Activated naive CD4-positive, alpha-beta T cell treated with Interleukin-2 at 50 U/mL for 16 hours (primary cell): Measurements from ENCODE around the gene DGUOK.
A peak's percentile ranks its signal among the peaks of the same experiment; 100 is the strongest.

Experiments
- DNase-seq: peaks from one replicate; pipeline ENCODE4 v3.0.0-alpha.2; 2020

DGUOK gene

DNA sequence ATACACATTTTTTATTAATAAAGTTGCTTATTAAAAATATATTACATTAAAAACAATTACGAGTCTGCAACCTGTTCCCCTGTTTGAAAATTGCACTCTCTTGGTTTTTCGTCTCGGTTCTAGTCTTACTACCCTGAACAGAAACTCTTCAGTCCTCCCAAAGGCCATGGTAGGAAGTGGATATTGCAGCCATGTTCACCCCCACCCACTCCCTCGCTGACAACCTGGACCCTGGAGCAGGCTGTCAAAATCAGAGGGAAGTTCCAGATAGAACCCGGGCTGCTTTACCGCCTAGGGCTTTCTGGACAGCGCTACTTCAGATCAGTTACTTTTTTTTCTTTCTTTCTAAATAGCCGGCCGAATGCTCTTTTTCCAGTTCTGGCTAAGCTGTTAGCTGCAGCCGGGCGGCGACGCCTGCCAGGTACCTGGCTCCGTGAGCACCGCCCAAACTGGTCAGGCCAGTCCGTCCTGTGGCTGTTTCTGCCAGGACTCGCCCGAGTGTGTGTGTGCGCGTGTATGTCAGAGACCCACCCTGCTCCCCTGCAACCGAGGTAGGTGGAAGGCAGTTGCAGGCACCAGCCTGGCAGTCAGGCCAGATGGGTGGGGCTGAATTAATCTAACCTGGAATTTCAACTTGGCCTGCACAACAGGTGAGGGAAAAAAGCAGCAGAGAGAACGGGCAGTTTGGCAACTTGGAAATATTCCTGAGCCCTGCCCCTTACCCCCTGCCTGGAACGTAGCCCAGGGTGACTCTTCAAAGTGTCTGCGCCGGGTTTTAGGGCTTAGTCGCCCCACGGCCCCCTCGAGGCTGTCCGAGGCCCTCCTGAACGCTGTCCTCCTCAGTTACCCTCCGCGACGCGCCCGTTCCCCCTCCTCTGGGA is 56.9 kb downstream of the DGUOK start:
- no peak for DNase-seq

DNA sequence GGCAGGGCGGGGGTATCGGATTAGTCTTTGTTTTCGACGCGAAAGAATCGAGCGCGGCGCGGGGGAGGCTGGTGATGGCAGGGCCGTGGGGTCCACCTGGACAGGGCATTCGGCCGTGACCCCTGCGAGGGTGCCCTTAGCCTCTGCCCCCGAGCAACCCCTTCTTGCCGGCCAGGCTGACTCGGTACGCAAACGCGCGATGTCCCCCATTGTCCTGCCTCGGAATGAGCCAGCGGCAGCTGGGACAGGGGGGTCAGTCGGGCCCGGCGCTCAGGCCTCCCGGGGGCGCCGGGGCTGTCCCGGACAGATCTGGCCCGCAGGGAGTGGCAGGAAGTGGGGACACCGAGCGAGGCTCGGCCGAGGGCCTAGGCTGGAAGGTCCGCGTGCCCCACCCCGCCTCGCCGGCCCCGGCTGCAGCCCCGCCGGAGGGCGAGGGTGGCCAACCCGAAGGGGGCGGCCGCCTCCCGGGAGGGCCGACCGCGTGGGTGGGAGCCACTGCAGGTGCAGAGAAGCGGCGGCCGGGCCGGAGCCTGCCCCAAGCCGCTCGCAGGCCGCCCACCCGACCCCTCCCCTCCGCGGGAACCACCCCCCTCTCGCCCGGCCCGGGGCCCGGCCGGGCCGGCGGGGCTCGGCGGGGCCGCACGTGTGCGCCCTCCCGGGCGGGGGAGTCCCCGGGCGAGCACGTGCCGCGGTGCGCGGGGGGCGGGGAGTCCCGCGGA is 57.7 kb downstream of the DGUOK start, which contains the start of gene TET3:
Gene TET3 (plus strand): TSS at position 708 of the 719 bp plus-strand sequence. CDS start 1,494 bp downstream, outside the sequence.
- DNase-seq: peak; percentile 73

DNA sequence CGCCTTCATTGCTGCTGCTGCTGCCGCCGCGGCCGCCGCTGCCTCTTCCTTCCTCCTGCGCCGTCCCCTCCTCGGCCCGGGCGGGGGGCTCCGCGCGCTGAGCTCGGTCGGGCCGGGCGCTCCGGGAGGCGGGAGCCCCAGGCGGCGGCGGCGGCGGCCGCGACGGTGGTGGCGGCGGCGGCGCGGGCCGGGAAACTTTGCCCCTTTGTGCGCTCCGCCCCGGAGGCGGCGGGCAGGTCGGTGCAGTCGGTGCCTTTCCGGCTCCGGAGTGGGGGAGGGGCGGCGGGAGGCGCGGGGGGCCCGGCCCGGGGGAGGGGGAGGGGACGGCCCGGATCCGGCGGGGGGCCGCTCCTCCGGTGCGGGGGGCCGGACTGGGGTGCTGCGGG is 58.2 kb downstream of the DGUOK start:
- DNase-seq: peak; percentile 69

DNA sequence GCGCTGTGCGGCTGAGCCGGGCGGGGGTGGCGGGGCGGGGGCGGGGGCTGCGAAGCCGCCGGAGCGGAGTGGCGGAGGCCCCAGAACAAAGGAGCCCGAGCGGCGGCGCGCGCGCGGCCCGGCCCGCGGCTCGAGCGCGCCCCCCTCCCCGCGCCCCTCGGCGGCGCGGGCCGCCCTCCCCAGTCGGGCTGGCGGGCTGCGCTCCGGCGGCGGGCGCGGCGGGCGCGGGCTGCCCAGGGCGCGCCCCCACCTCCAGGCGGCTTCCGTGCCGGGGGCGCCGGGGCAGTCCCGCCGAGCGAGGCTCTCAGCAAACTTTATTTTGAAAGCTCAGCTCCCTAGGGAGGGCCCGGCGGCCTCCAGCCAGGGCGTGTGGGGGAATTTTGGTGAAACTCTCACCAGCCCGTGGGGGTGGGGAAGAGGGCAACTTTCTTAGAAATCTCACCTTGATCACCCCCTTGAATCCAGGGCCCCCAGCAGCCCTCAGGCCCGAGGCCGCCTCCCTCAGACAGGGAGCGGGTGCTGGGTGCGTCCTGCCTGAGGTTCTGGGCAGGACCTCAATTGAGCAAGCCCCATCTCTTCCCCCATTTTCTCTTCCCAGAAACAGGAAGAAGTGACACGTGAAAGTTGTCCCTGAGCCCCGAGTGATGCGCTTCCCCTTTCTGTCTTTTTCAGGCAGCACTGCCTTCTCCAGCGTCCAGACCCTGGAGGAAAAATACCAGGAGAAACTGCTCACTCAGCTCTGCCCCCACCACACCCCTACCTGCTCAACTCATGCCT is 58.8 kb downstream of the DGUOK start:
- peak; percentile 73 for DNase-seq

DNA sequence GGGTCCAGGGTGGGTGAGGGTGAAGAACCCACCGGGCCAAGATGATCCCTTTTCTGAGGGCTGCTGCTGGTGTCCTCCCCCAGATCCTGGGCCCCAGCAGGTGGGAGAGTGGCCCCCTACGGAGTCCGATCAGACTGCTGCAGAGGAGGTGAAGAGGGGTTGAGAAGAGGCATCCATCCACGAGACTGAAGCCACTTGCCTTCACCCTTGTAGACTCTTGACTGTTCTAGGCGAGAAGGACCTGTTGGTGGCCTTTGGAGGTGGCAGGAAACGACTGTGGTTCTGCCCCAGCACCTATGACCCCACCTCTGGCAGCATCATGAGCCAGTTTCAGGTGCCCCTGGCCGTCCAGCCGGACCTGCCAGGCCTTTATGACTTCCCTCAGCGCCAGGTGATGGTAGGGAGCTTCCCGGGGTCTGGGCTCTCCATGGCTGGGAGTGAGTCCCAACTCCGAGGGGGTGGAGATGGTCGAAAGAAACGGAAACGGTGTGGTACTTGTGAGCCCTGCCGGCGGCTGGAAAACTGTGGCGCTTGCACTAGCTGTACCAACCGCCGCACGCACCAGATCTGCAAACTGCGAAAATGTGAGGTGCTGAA is 59.5 kb downstream of the DGUOK start:
- DNase-seq: peak; percentile 47

DNA sequence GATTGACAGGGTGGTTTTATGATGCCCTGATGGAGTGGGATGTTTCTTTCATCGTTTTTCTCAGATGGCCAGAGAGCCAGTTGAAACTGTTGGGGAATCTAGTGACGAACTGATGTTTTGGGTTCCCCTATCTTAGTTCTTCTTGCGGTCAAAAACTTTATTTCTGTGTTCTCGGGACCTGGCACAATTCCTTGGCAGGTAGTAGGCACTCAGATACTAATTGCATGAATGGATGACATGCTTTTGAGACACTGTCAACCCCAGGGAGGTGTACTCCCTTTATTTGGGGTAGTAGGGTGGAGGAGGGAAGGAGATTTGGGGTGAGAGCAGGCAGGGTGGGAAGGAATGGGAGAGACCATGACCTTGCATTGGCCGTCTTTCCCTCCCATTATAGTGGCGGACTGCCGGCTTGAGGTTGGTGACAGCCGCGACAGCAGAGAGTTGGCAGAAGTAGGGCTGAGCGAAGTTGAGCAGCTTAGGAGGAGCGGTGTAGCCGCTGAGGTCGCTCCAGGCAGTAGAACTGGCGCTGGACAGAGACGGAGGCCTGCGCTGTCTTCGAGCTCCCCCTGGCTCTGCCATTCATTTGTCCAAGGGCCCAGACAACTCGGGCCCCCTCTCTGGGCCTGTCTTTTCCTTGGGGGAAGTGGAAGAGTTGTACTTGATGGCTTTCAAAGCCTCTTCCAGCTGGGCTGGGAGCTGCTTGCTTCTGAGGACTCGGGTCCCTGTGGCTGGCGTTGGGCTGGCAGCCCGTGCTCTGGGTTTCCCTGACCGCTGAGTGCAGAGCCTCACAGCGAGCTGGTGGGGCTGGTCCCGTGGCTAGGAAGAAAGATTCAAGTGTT is 60.6 kb downstream of the DGUOK start:
- peak; percentile 45 for DNase-seq

DNA sequence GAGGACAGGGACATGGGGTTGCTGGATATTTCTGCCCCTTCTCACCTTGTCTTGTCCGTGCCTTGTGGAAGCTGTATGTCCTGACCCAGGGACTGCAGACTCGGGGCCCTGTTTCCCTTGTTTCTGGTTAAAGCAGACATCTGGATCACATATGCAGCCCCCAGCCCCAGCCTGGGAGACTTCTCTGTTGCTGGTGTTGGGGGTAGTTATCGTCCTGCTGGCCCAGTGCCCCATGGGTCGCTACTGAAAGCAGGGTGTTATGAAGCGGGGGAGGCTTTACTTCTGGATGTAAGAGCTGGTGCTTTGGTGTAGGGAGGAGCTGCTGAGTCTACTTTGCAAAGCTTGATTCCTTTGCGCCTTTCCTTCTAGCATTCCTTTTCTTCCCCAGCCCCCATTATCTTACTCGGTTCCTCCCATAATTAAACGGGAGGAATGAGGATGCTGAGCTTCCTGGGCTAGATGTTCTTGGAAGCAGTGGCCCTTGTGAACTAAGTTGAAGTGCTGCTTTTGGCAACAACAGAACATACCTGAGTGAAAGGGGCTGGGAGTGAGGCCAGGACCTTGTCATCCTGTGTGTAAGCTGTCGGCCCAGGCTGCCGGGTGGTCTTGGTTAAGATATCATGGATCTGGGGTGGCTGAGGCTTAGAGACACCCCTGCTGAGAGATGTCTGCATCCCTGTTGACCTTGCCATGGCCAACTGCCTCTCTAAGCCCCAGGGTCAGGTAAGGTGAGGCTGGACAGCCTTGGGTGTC is 61.4 kb downstream of the DGUOK start:
- no peak for DNase-seq

DNA sequence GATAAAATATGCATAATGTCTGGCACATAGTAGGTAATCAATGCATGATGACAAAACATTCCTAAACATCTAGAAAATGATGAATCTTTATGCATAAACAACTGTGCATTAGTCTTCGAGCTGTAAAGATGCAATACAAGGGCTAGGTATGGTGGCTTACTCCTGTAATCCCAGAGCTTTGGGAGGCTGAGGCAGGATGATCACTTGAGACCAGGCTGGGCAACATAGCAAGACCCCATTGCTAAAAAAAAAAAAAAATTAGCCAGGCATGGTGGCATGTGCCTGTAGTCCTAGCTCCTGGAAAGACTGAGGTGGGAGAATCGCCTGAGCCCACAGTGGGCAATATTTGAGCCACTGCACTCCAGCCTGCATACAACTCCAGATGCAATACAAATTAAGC is 63.3 kb downstream of the DGUOK start:
- DNase-seq: no peak

DNA sequence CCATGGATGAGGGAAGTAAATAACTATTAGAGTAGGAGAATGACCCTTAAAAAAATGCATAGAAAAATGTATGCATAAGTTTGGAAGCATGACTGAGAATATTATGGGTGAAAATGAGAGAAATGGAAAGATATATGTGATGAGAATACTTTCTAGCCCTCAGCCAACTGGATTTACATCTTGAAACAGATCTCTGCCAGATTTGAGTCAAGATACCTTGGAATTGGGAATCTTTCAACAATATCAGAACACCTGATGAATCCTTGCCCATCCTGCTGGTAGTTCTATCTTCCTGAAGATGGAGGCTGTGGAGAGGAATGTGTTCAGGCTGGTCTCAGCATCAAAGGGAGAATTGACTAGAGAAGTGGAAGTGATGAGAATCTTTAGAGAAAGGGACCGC is 63.9 kb downstream of the DGUOK start:
- no peak for DNase-seq

DNA sequence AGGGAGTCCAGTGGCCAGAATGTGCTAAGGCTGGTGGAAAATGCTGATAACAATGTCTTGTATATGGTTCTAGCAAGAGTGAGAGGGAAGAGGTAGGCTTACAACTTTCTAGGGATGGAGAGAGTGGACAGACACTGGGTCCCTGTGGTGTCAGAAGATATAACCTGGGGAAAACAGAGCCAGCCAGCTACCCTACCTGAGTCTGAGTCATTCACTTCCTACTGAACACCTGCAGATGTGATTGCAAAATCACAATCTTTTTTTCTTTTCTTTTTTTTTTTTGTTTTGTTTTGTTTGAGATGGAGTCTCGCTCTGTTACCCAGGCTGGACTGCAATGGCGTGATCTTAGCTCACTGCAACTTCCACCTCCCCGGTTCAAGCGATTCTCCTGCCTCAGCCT is 65.4 kb downstream of the DGUOK start:
- DNase-seq: no peak

DNA sequence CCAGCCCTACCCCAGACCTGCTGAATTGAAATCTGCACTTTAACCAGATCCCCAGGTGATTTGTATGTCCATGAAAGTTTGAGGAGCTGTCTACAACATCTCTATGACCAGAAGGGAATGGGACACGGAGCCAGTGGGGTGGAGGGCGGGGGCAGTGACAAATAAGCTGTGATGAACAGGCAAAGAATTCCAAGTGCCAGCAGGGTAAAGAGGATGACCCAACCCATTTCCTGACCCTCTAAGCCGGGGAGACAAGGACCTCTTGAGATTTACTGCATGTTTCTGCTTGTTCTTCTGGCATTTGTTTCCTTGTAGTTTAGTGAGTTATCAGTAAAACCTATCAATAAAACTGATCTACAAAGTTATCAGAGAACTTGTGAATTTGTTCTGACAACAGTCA is 66.7 kb downstream of the DGUOK start:
- DNase-seq: no peak

DNA sequence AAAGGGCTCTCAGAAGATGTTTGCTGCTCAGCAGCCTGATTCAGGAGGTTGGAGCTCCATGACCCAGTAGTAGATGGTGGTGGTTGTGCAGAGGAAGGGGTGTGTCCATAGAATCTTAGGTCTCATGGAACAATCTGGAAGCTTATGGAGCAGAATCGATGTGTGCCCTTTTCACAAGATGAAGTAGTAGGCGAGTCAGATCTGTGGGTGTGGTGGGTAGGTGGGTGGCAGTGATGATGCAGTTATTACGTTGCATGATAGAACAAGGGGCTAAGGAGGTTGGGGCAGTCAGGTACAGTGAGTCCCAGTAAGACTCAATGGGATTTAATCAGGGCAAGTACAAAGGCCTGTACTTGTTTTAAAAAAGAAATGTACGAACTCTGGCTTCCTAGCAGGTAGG is 67.1 kb downstream of the DGUOK start:
- peak; percentile 40 for DNase-seq

DNA sequence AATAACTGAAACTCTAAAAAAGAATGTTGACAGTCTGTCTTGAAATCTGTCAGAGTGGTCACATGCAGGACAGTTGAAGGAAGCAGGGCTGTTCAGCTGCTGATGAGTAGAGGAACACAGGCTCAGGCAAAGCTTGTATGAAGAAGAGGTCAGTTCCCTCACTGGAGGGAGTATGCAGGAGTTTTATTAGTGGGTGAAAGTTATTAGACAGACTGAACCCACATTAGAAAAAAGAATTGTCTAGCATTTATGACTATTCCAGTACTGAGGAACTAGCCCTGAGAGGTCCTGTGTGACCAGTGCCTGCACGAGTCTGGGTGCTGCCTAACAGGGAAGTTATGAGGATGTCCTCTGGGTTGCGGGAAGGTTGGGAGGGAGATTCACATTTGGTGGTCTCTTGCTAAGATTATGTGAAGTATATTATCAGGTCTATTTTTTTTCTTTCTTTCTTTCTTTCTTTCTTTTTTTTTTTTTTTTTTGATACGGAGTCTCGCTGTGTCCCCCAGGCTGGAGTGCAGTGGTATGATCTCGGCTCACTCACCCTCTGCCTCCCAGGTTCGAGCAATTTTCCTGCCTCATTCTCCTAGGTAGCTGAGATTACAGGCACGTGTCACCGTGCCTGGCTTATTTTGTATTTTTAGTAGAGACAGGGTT is 67.6 kb downstream of the DGUOK start:
- DNase-seq: no peak

DNA sequence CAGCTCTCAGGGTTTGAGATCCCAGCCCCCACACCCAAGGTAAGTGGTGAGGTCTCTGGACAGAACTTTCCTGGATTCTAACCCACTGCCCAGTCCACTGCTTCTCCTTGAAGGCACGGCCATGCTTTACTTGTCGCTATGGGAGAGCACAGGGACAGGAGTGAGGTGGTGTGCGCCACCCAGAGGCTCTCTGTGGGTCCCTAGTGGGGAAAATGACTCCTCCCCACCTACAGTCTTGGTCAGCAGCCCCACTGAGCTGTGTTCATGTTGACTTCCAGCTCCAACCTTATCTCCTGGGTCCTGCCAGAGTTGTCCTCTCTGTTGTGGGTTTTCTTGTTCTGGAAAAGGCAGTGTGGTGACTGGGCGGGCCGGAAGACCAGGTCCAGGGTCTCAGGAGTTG is 69.1 kb downstream of the DGUOK start:
- DNase-seq: no peak

DNA sequence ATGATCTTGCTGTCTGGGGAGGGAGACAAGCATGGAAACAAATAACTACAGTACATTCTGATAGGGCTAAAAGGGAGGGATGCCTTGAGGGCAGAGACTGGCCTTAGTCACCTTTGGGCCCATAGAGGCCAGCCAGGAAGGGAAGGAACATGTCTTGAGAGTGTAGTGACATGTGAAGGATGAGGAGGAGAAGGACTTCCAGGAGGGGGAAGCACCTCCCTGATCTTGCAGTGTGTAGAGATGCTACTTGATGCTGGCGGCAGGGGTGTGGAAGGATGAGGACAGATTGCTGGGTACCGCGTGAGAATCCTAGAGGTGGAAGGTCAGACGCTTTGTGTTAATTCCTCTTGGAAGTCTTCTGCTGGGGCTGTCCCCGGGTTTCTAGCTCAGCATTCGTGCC is 71.1 kb downstream of the DGUOK start:
- DNase-seq: no peak

DNA sequence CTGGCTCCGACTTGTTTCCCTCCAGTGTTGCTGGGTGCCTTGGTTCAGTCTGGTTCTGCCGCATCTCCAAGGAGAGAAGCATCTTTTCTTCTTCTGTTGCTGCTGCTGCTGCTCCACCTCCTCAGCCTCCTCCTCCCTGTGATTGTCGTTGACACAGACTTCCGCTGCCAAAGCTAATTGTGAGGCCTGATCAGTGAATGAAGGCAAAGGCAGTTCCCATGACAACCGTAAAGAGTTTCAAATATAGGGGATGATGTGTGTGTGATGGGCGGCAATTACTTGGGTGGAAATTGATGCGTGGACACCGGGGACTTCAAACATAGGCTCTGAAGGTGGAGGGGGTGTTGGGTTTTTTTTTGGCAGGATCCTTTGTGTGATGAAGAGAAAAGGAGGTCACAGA is 71.8 kb downstream of the DGUOK start:
- peak; percentile 31 for DNase-seq

DNA sequence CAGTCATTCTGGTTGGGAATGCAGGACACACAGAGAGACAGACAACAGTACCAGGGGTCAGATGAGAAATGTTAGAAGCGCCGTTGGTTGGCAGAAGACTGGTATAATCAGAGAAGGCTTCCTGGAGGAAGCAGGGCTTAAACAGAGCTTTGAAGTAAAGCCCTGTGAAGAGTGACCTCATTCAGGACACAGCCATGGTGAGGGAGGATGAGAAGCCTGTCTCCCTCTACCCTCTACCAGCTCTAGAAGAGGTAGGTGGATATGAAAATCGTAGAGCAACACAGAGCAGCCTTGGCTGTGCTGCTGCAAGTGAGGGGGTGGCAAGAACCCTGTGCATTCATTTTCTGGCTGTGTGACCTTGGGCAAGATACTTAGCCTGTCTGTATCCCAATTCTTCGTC is 72.3 kb downstream of the DGUOK start:
- DNase-seq: no peak

DNA sequence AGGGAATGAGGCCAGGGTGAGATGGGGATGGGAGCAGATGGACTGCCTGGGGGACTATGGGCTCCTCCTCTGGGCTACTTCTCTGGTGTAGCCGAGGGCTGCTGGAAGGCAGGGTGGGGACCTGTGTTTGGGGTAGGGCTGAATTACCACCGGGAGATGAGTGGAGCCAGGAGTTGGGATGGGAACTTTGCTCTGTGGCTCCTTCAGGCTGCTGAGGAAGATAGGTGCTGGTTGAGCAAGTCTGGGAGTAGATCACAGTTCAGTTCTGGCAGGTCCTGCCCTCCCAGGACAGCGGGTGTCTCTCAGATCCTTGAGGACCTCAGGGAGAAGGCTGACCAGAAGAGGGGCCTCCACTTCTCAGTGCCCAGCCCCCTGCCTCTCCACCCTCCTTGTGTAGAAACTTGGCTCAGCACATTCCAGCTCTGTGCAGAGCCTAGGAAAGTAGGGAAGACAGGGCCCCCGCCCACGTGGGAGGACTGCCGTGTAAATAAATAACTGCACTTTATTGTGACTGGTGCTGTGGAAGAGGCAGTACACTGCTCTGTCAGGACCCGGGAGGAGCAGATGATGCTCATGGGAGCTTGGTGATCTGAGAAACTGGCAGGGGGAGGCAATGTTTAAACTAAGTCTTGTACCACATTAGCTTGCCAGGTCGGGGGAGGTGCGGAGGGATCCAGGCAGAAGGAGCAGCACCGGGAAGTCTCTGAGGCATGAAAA is 73.4 kb downstream of the DGUOK start:
- DNase-seq: no peak

DNA sequence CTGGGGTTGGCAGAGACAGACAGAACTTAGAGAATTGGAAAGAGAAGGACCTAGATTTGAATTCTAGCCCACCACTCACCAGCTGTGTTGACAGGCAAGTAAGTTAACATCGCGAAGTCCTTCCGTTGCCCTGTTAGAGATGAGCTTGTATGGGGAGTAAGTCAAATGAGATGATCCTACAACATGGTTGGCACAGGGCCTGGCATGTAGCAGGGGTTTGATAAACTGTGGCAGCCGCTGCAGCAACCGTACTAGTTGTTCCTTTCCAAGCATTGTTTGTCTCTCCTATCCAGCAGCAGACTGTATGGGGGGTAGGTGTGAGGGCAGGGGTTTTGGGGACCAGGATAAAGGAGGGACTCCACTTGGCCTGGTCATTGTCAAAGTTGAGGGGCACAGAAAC is 74.0 kb downstream of the DGUOK start:
- no peak for DNase-seq

DNA sequence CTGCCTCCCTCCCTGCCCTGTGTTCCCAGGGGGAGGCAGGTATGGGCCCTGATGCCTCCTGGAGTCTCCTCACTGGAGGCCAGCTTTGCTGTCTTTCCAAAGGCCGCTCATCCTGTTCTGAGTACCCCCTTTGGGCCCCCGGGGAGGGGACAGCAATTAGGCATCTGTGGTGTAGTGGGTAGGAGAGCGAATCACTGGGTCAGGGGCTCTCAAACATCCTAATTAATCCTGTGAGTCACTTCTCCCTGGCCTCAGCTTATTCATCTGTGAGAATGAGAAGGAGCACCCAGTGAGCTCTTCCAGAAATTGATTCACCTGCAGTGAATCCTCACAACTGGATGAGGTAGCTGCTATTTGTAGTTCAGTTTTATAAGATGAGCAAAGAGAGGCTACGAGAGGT is 74.4 kb downstream of the DGUOK start:
- DNase-seq: peak; percentile 23
